NCI-H146 treated with DMSO at 0.1 percent for 48 hours (cell line): Measurements from ENCODE around the gene STK32A.

Source experiments
- DNase-seq: peaks from one replicate; lab custom pipeline; 2025; ENCODE audit not compliant: unreplicated experiment; lab: John Stamatoyannopoulos, UW

The STK32A gene

DNA sequence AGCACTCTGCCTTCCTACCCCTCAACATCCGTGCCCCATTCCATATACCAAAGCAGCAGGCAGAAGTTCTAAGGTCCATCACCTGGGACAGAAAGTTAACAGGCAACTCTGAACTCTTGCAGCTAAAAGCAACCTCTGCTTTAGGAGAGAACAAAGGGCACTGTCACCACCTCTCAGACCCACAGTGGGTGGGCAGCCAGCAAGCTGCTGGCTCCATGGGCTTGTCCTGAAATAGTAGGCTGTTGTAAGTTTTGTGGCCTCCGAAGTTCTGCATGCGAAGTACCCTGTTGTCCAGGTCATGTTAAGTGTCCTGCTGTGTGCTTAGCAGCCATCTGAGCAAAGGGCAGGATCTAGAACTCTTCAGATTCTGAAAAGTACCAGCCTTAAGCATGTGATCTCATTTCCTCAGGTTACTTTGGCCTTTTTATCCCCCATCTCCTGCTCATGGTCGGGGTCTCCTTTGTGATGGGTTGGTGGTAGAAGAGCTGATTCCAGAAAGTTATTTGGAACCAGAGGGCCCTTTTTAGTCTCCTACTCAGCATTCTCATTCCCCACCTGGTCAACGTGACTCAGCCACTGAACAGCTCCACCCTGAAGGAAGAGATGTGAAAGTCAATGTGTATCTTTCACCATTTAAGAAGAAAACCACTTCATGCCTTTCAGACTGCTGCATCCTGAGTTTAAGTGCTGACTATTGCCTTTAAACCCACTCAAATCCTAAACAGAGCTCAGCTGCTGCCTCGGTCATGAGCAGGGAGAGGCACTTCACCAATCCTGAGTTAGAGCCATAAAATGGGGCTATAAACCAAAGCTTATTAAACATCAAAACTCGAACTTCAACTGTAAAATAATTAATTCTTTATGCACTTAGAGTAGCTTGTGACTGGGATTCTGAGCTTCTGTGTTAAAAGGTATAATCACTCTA is 153.6 kb downstream of the STK32A start:
- no peak for DNase-seq

GRCh38 chr5:147390654-147391225 is 155.9 kb downstream of the STK32A start:
- no peak for DNase-seq

- no peak for DNase-seq
Observed at GRCh38 chr5:147391781-147392180, 157.0 kb downstream of the STK32A start.

GRCh38 chr5:147393874-147394672 is 159.2 kb downstream of the STK32A start:
- DNase-seq = no peak

- DNase-seq = no peak
Observed at GRCh38 chr5:147396070-147396823, 161.4 kb downstream of the STK32A start.

- DNase-seq = no peak
Observed at GRCh38 chr5:147397616-147398015, 162.8 kb downstream of the STK32A start.

- no peak for DNase-seq
Observed at GRCh38 chr5:147398860-147399259, 164.0 kb downstream of the STK32A start.

GRCh38 chr5:147400126-147400809 is 165.4 kb downstream of the STK32A start:
- no peak for DNase-seq

DNA sequence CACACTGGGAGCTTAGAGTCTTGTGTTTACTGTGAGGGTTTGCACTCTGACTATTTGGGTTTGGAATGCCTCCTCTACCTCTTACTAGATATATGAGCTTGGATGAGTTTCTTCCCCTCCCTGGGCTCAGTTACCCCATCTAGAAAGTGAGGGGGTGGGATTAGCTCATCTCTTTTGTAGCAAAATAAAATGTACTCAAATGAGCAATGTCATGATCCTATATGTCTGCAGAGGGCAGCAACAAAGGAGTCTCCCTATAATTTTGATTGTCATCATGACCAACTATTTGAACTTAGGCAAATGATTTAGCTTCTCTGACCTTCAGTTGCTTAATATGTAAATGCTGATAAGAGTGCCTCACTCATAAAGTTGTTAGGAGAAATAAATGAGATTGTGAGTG is 166.1 kb downstream of the STK32A start:
- no peak for DNase-seq

DNA sequence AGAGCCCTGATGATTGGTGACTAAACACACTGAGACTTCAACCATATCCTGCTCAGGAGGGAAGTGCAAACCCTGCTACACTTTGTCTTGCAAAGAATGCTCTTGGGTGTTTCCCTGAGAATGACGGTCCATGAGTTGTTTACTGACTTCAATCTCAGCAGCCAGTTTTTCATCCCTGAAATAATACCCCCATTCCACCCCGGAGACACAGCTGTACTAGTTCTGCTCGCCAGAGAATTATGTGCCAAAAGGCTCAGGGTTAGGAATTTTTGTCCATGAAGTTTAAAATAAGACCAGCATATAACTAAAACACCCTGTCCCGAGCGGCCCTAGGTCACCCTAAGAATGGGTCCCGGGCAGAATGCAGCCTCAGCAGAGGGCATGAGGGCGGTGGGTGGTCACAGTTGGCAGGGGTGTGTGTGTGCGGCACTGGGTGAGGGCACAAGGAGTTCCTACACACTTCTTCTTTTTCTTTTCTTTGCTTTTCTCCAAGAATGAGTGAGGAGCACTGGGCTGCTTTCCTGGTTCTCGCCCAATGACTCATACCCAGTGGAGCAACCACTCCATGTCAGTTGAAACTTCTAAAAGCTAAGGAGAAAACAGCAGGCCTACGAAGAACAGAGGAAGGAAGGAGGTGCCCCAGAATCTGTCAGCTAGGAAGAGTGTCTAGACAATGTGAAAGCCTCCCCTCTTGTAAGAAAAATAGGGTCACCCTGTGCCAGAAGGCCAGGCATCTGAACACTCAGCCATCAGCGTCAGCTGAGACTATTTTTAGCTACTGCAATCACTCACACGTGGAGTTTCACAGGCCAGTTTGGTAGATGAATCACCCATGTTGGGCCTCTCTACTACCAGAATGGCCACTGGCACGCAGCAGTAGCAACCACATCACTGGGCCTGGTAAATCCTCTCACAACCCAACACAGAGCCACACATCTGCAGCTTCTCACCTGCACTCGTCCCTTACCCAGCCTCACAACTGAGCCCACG is 169.1 kb downstream of the STK32A start:
- DNase-seq = no peak

DNA sequence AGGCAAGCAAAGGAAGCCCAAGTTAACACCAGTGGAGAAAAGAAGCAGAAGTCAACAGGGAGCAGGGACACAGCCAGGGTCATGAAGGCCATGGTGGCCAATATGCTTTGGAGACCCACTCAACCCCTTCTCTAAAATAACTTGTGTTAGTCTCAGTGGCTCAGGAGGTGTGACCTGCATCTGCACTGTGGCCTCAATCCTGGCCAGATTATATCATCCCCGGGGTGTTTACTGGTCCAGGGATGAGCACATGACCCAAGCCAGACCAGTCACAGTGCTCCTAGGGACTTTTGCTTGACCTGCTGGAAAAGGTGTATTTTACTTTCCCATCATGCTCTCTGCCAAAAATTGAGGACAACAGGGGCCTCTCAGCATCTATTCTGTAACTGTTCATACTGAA is 169.9 kb downstream of the STK32A start:
- DNase-seq = no peak

GRCh38 chr5:147406636-147407035 is 171.8 kb downstream of the STK32A start:
- DNase-seq = no peak

- DNase-seq = no peak
Observed at GRCh38 chr5:147407094-147407681, 172.4 kb downstream of the STK32A start.

- no peak for DNase-seq
Observed at GRCh38 chr5:147408980-147409379, 174.2 kb downstream of the STK32A start.

- DNase-seq = no peak
Observed at GRCh38 chr5:147410496-147411358, 175.9 kb downstream of the STK32A start.

- DNase-seq = no peak
Observed at GRCh38 chr5:147411359-147412319, 176.8 kb downstream of the STK32A start.

DNA sequence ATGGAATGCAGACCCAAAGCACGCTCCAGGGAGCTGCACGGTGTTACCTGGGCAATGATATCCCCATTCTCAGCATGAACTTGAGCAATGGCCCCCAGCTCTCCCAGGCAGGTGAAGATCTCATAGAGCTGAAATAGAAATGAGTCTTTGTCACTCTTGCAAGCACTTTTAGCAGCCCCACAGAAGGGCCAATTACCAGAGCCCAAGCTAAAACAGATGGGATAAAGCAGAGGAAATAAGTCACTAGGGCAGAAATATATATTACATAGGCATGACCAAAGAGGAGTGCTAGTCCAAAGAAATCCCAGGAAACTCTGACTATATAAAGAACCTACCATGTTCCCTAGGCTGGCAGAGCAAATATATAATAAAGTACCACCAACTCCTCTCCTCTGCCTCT is 177.7 kb downstream of the STK32A start:
- no peak for DNase-seq
